ENCODE measurements around the gene TGM6.

The TGM6 gene

GRCh38 chr20:2453792-2454191, 73.1 kb downstream of the TGM6 start:
- no peak for DNase-seq (ENCODE audit: low spot score)

GRCh38 chr20:2455771-2456497, 75.2 kb downstream of the TGM6 start:
- DNase-seq (ENCODE audit: low spot score): no peak

GRCh38 chr20:2458919-2459499, 78.3 kb downstream of the TGM6 start:
- no peak for DNase-seq (ENCODE audit: low spot score)

- no peak for DNase-seq (ENCODE audit: low spot score)
Observed at GRCh38 chr20:2459981-2460751, 79.5 kb downstream of the TGM6 start.

- no peak for DNase-seq (ENCODE audit: low spot score)
Observed at GRCh38 chr20:2460752-2461424, 80.2 kb downstream of the TGM6 start.

- no peak for DNase-seq (ENCODE audit: low spot score)
Observed at GRCh38 chr20:2462484-2462883, 81.8 kb downstream of the TGM6 start.

GRCh38 chr20:2463616-2464365, 83.1 kb downstream of the TGM6 start:
- no peak for DNase-seq (ENCODE audit: low spot score)

- DNase-seq (ENCODE audit: low spot score): no peak
Observed at GRCh38 chr20:2465100-2465499, 84.4 kb downstream of the TGM6 start.

GRCh38 chr20:2467412-2467811, 86.7 kb downstream of the TGM6 start:
- DNase-seq (ENCODE audit: low spot score): no peak

- no peak for DNase-seq (ENCODE audit: low spot score)
Observed at GRCh38 chr20:2468581-2469407, 88.1 kb downstream of the TGM6 start.

GRCh38 chr20:2469991-2470422, 89.3 kb downstream of the TGM6 start:
- DNase-seq (ENCODE audit: low spot score): peak; percentile 65

GRCh38 chr20:2470423-2471193, 89.9 kb downstream of the TGM6 start, which contains the start of gene SNRPB:
Gene SNRPB, minus strand, starts transcription at chr20:2470789. Its CDS starts 99 bp downstream, at chr20:2470690.
- peak; percentile 99 for DNase-seq (ENCODE audit: low spot score)

- DNase-seq (ENCODE audit: low spot score): no peak
Observed at GRCh38 chr20:2473516-2473915, 92.8 kb downstream of the TGM6 start.

- no peak for DNase-seq (ENCODE audit: low spot score)
Observed at GRCh38 chr20:2475850-2476741, 95.4 kb downstream of the TGM6 start.

- DNase-seq (ENCODE audit: low spot score): no peak
Observed at GRCh38 chr20:2476742-2477615, 96.3 kb downstream of the TGM6 start.

- no peak for DNase-seq (ENCODE audit: low spot score)
Observed at GRCh38 chr20:2480381-2480780, 99.7 kb downstream of the TGM6 start.

Data from SK-N-DZ (cell line).